HEK293T (cell line): Measurements from ENCODE around the gene PDPN.
A peak's percentile ranks its signal among the peaks of the same experiment; 100 is the strongest.

Experiments used
- CTCF ChIA-PET: fragments of 350-600 bp; formaldehyde crosslinking; extraction: SDS; loops from one replicate; lab custom pipeline; 2021; ENCODE audit warnings: antibody characterized with exemption, inconsistent platforms; lab: Yijun Ruan, JAX
- POLR2A ChIA-PET: fragments of 350-600 bp; formaldehyde crosslinking; extraction: SDS; loops from one replicate; lab custom pipeline; 2020; ENCODE audit warnings: antibody characterized with exemption, inconsistent platforms; lab: Yijun Ruan, JAX
- DNase-seq: peaks from one replicate; pipeline ENCODE4 v3.0.0; 2012; ENCODE audit warnings: mixed read lengths; ENCODE audit errors: extremely low spot score
- ARNT ChIP-seq: fragments of 450-650 bp; IDR thresholded peaks from 2 replicates; pipeline ENCODE4 v1.6.1; 2017; ENCODE audit warnings: mild to moderate bottlenecking
- BHLHE40 ChIP-seq: fragments of 450-650 bp; IDR thresholded peaks from 2 replicates; pipeline ENCODE4 v1.6.1; 2016; ENCODE audit warnings: mild to moderate bottlenecking, moderate library complexity, borderline replicate concordance
- CTBP1 ChIP-seq: fragments of 450-650 bp; IDR thresholded peaks from 2 replicates; pipeline ENCODE4 v1.6.1; 2016; ENCODE audit warnings: borderline replicate concordance
- ELF4 ChIP-seq: fragments of 450-650 bp; IDR thresholded peaks from 2 replicates; pipeline ENCODE4 v1.6.1; 2017; ENCODE audit warnings: antibody characterized with exemption
- FOXA1 ChIP-seq: fragments of 450-650 bp; IDR thresholded peaks from 2 replicates; pipeline ENCODE4 v1.6.1; 2016; ENCODE audit warnings: mild to moderate bottlenecking
- FOXK2 ChIP-seq: fragments of 450-650 bp; IDR thresholded peaks from 2 replicates; pipeline ENCODE4 v1.6.1; 2016; ENCODE audit warnings: mild to moderate bottlenecking
- FOXM1 ChIP-seq: fragments of 450-650 bp; IDR thresholded peaks from 2 replicates; pipeline ENCODE4 v1.6.1; 2017; ENCODE audit warnings: mild to moderate bottlenecking, borderline replicate concordance
- HDGF ChIP-seq: fragments of 450-650 bp; IDR thresholded peaks from 2 replicates; pipeline ENCODE4 v1.6.1; 2017; ENCODE audit warnings: antibody characterized with exemption, borderline replicate concordance
- L3MBTL2 ChIP-seq: fragments of 450-650 bp; conservative IDR thresholded peaks from 2 replicates; pipeline ENCODE4 v1.6.1; 2016; ENCODE audit warnings: mild to moderate bottlenecking
- LEF1 ChIP-seq: fragments of 450-650 bp; IDR thresholded peaks from 2 replicates; pipeline ENCODE4 v1.6.1; 2017; ENCODE audit warnings: mild to moderate bottlenecking, borderline replicate concordance
- NFRKB ChIP-seq: fragments of 450-650 bp; IDR thresholded peaks from 2 replicates; pipeline ENCODE4 v1.6.1; 2016; ENCODE audit warnings: mild to moderate bottlenecking, moderate library complexity
- SP1 ChIP-seq: fragments of 450-650 bp; IDR thresholded peaks from 2 replicates; pipeline ENCODE4 v1.6.1; 2017
- SUZ12 ChIP-seq: fragments of 450-650 bp; IDR thresholded peaks from 2 replicates; pipeline ENCODE4 v1.6.1; 2016; ENCODE audit warnings: mild to moderate bottlenecking
- TARDBP ChIP-seq: fragments of 450-650 bp; IDR thresholded peaks from 2 replicates; pipeline ENCODE4 v1.6.1; 2016
- ZNF384 ChIP-seq: fragments of 450-650 bp; IDR thresholded peaks from 2 replicates; pipeline ENCODE4 v1.6.1; 2016
- TF ChIP-seq, protein P1 (sequence below): fragments of 450-650 bp; IDR thresholded peaks from 2 replicates; pipeline ENCODE4 v1.6.1; 2016

Gene PDPN

DNA sequence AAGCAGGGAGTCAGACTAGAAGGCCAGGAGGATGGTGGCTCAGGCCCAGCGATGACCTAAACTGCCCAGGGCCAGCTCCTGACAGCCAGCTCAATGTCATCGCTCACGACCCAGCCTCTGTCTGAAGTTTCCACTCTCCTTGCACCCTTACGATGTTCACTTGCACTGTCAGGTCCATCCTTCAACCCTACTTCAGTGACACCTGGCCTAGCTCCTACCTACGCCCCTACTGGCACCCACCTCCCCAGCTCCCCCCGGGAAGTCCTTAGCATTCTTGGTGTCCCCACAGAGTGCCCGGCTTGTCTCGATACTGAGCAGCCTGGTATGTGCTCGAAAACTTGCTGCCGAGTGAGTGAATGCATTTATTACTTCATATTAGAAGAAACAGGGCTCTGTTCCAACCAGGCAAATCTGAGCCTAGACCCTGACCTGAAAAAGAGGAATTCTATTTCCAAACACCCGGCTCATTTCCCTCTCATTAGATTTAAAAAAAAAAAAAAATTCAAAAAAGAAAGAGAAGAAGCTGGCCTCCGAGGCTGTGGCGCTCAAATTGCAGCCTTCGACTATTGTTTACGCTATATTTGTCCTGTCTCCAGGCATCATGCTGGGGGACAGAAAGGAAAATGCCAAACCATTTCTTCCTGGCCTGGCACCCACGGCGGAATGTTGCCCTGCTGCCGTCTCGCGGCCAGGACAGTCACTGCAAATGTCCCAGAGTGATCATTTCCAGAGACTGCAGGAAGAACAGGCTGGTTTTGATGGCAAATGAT, 40.0 kb upstream of the PDPN start:
- POLR2A ChIA-PET: no interaction called here
- CTCF ChIA-PET: interaction anchor here (0.7 to 1.1 kb wide), 2 partner anchors 12 to 26 kb away, joined by 3 to 4 read pairs; no protein-coding TSS in a partner anchor
- peak; percentile 81 for DNase-seq
- TF ChIP-seq FOXA1: no peak
- no peak for TF ChIP-seq ARNT
- TF ChIP-seq HDGF: no peak
- TF ChIP-seq LEF1: no peak

DNA sequence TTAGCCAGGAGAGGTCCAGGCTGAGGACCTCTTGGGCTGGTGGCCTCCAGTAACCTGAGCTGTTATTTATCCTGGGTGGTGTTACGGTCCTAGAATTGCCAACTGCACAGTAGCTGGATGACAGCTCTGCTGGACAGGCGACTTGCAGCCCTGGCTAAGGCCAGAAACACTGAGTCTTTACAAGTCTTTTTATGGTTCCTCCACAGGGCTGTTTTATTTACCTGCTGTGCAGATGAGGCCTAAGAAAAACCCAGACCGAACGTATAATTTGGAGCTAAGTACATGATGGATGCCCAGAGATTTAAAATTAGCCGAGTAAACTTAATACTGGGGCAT, 39.4 kb upstream of the PDPN start:
- CTCF ChIA-PET: interaction anchor here (0.7 to 1.2 kb wide), 3 partner anchors 14 to 77 kb away, joined by 3 to 5 read pairs (median 4); no protein-coding TSS in a partner anchor
- no peak for DNase-seq
- TF ChIP-seq, protein P1, sequence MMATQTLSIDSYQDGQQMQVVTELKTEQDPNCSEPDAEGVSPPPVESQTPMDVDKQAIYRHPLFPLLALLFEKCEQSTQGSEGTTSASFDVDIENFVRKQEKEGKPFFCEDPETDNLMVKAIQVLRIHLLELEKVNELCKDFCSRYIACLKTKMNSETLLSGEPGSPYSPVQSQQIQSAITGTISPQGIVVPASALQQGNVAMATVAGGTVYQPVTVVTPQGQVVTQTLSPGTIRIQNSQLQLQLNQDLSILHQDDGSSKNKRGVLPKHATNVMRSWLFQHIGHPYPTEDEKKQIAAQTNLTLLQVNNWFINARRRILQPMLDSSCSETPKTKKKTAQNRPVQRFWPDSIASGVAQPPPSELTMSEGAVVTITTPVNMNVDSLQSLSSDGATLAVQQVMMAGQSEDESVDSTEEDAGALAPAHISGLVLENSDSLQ: 0 out of 2 replicates have a peak, but pooled peaks have one; percentile 34
- TF ChIP-seq SUZ12: no peak
- POLR2A ChIA-PET: no interaction called here

GRCh38 chr1:13546791-13547190, 36.8 kb upstream of the PDPN start:
- DNase-seq: no peak
- ChIA-PET CTCF (no interaction called here), POLR2A (no interaction called here)
- TF ChIP-seq LEF1 (no peak), FOXA1 (no peak), L3MBTL2 (no peak)

GRCh38 chr1:13548281-13548680, 35.4 kb upstream of the PDPN start:
- TF ChIP-seq ARNT (no peak), ZNF384 (no peak), FOXK2 (no peak), NFRKB (no peak), FOXA1 (no peak), ELF4 (no peak), HDGF (no peak), BHLHE40 (no peak), SUZ12 (no peak), L3MBTL2 (no peak), TARDBP (no peak), FOXM1 (no peak), SP1 (no peak), CTBP1 (no peak), LEF1 (no peak)
- TF ChIP-seq, protein P1: no peak
- POLR2A ChIA-PET: no interaction called here
- no peak for DNase-seq
- CTCF ChIA-PET: interaction anchor here (1.0 kb wide), 1 partner anchor 256 kb away, joined by 3 read pairs; no protein-coding TSS in a partner anchor

DNA sequence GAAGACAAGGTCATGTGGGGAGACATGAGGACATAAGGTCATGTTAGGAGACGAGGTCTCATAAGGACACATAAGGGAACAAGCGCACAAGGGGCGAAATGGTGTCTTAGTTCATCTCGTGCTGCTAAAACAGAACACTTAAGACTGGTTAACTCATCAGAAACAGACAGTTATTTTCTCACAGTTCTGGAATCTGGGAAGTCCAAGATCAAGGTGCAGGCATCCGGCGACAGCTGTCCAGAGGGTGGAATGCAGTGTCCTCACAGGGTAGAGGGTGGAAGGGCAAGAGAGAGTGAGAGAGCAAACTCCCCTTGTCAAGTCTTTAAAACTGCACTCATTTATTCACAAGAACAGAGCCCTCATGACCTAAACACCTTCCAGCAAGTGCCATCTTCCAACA, 34.6 kb upstream of the PDPN start:
- CTCF ChIA-PET: interaction anchor here (1.0 kb wide), 1 partner anchor 255 kb away, joined by 3 read pairs; no protein-coding TSS in a partner anchor
- POLR2A ChIA-PET: no interaction called here
- DNase-seq: no peak
- TF ChIP-seq SP1 (no peak), BHLHE40 (no peak), SUZ12 (no peak), TARDBP (no peak), ZNF384 (no peak), FOXM1 (no peak), ELF4 (no peak), FOXA1 (no peak), L3MBTL2 (no peak), LEF1 (no peak), HDGF (no peak), ARNT (no peak)

DNA sequence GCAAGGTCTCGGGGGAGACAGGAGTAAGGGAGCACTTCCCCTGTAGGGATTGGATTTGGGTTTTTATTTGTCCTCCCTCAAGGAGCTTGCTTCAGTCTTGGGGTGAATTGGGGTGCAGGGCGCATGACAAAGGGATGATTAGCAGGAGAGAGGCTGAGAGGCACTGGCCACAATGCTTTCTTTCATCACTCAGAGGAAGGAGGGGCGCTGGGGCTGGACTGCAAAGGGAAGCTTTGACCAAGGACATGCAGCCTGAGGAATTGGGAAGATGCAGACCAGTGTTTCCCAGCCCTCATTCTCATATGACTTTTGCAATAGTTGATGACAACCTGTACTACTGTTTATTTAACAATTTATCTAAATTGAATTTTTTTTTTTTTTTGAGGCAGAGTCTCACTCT, 34.1 kb upstream of the PDPN start:
- TF ChIP-seq SP1 (no peak), NFRKB (no peak), SUZ12 (no peak), FOXK2 (no peak), BHLHE40 (no peak), CTBP1 (no peak), TARDBP (no peak), FOXM1 (no peak), HDGF (no peak), ELF4 (no peak), ZNF384 (no peak), FOXA1 (no peak), LEF1 (no peak)
- TF ChIP-seq, protein P1: no peak
- POLR2A ChIA-PET: no interaction called here
- CTCF ChIA-PET: no interaction called here
- DNase-seq: no peak

- DNase-seq: no peak
- POLR2A ChIA-PET: no interaction called here
- TF ChIP-seq ARNT: no peak
- TF ChIP-seq FOXA1: no peak
- no peak for TF ChIP-seq L3MBTL2
- no peak for TF ChIP-seq NFRKB
- no peak for TF ChIP-seq ELF4
- TF ChIP-seq FOXM1: no peak
- no peak for TF ChIP-seq HDGF
- TF ChIP-seq, protein P1: no peak
- TF ChIP-seq SUZ12: no peak
- TF ChIP-seq TARDBP: no peak
- TF ChIP-seq SP1: no peak
- TF ChIP-seq FOXK2: no peak
- no peak for TF ChIP-seq CTBP1
- TF ChIP-seq LEF1: no peak
- TF ChIP-seq ZNF384: no peak
- CTCF ChIA-PET: no interaction called here
Observed at GRCh38 chr1:13550663-13551062, 33.0 kb upstream of the PDPN start.
